Endothelial cell of umbilical vein (primary cell): ENCODE data around the gene MSRB2. TPM values are rescaled to one million over a fixed set of nuclear protein-coding genes. Genes with fewer than 3 reads are reported as not detected.

Experiments
- BruUV-seq: library from RNA; stranded (reverse); fragments of 400-500 nt; replicated peaks from 2 replicates; lab custom pipeline; 2021; lab: Mats Ljungman, UMichigan
- CTCF ChIA-PET: fragments of 300-600, 350-600 bp; sonication (Branson Sonifier 250); formaldehyde crosslinking; loops from one replicate; lab custom pipeline; 2021; ENCODE audit warnings: antibody characterized with exemption, inconsistent platforms; lab: Charles Lee
- POLR2A ChIA-PET: fragments of 300-600, 350-600 bp; sonication (Branson Sonifier 250); formaldehyde crosslinking; loops from one replicate; lab custom pipeline; 2021; ENCODE audit warnings: antibody characterized with exemption, inconsistent platforms; lab: Charles Lee
- DNase-seq: peaks from one replicate; pipeline ENCODE4 v3.0.0-alpha.2; 2011; ENCODE audit warnings: low read depth, low spot score
- FAIRE-seq: peaks from 2 replicates; lab custom pipeline; 2011; peaks lifted over from hg19 to GRCh38; lab: Jason Lieb, UNC
- H2AFZ ChIP-seq: 2 replicates; pipeline ENCODE4 v1.6.0; 2012; ENCODE audit warnings: low read depth, low read length, control low read depth, inconsistent platforms
- H3K27ac ChIP-seq: 2 replicates; pipeline ENCODE4 v1.5.1; 2011; ENCODE audit warnings: low read depth, mild to moderate bottlenecking, control low read depth, low read length, moderate library complexity; ENCODE audit not compliant: insufficient read depth
- H3K27me3 ChIP-seq, 2 experiments: 2 replicates each; pipeline versions ENCODE4 v1.6.0 to v1.6.1; 2011; ENCODE audit warnings: low read length in 2 of 2, mixed read lengths in 1 of 2; ENCODE audit not compliant: control insufficient read depth in 2 of 2, insufficient read depth in 2 of 2
- H3K36me3 ChIP-seq, 2 experiments: 2 replicates in 1 of 2; 3 replicates in 1 of 2; pipeline ENCODE4 v1.5.1; 2011; ENCODE audit warnings: low read length in 2 of 2, mild to moderate bottlenecking in 1 of 2, moderate library complexity in 1 of 2; ENCODE audit not compliant: control insufficient read depth in 2 of 2, insufficient read depth in 2 of 2; ENCODE audit errors: extremely low read depth in 1 of 2
- H3K4me1 ChIP-seq: 3 replicates; pipeline ENCODE4 v1.5.1; 2011; ENCODE audit warnings: mild to moderate bottlenecking, low read length; ENCODE audit not compliant: control insufficient read depth, insufficient read depth; ENCODE audit errors: extremely low read depth
- H3K4me2 ChIP-seq: 2 replicates; pipeline ENCODE4 v1.6.1; 2011; ENCODE audit warnings: low read length, control low read depth, mixed read lengths; ENCODE audit not compliant: insufficient read depth
- H3K4me3 ChIP-seq, 3 experiments: fragments of 200-600 bp in 1 of 3; sonication (generic), shearing (Covaris generic) in 1 of 3; replicated peaks in 1 of 3; 2 replicates each; pipeline ENCODE4 v1.5.1; 2011 to 2016; ENCODE audit warnings: control low read depth in 3 of 3, low read length in 3 of 3, mild to moderate bottlenecking in 2 of 3, inconsistent platforms in 1 of 3, low read depth in 1 of 3, moderate library complexity in 1 of 3; ENCODE audit not compliant: insufficient read depth in 1 of 3
- H3K79me2 ChIP-seq: 2 replicates; pipeline ENCODE4 v1.6.0; 2012; ENCODE audit warnings: low read length, inconsistent platforms; ENCODE audit not compliant: control insufficient read depth, insufficient read depth
- H3K9ac ChIP-seq: replicated peaks from 2 replicates; pipeline ENCODE3; 2011; ENCODE audit warnings: low read length, control low read depth; ENCODE audit not compliant: insufficient read depth; ENCODE audit errors: extremely low read depth
- H3K9me1 ChIP-seq: replicated peaks from 3 replicates; pipeline ENCODE4 v1.6.0; 2011; ENCODE audit warnings: mild to moderate bottlenecking, low read length; ENCODE audit not compliant: control insufficient read depth, insufficient read depth; ENCODE audit errors: extremely low read depth
- H3K9me3 ChIP-seq: replicated peaks from 2 replicates; pipeline ENCODE4 v1.5.1; 2012; ENCODE audit warnings: low read length, inconsistent platforms; ENCODE audit not compliant: control insufficient read depth, insufficient read depth
- H4K20me1 ChIP-seq: replicated peaks from 2 replicates; pipeline ENCODE3; 2011; ENCODE audit warnings: mild to moderate bottlenecking, low read length; ENCODE audit not compliant: control insufficient read depth, insufficient read depth; ENCODE audit errors: extremely low read depth
- CTCF ChIP-seq, 2 donors: IDR thresholded peaks; 1 replicate in 1 of 2; 2 replicates in 1 of 2; pipeline ENCODE4 v1.5.1; 2011; ENCODE audit warnings: low read length in 2 of 2, mild to moderate bottlenecking in 2 of 2, moderate library complexity in 2 of 2, control low read depth in 1 of 2, inconsistent platforms in 1 of 2, low read depth in 1 of 2; ENCODE audit not compliant: insufficient read depth in 1 of 2; ENCODE audit errors: extremely low read depth in 1 of 2
- JUN ChIP-seq: IDR thresholded peaks from 2 replicates; pipeline ENCODE4 v1.6.1; 2011; ENCODE audit warnings: borderline replicate concordance, low read depth; ENCODE audit not compliant: insufficient read length, insufficient read depth
- MAX ChIP-seq: IDR thresholded peaks from 2 replicates; pipeline ENCODE4 v1.6.1; 2011; ENCODE audit not compliant: insufficient read depth, insufficient read length
- MYC ChIP-seq: IDR thresholded peaks from one replicate; pipeline ENCODE4 v1.6.1; 2011; ENCODE audit warnings: mild to moderate bottlenecking, low read depth, low read length
- POLR2AphosphoS5 ChIP-seq: IDR thresholded peaks from 2 replicates; pipeline ENCODE4 v1.6.1; 2012; ENCODE audit warnings: low read depth, mild to moderate bottlenecking, control low read depth, low read length, moderate library complexity; ENCODE audit not compliant: insufficient read depth
- dilution Hi-C: fragments of 300-500 bp; cut with MboI; formaldehyde crosslinking; loops from one replicate; pipeline ENCODE4 v1.15.0; 2019; ENCODE audit warnings: low sequenced_read_pairs; ENCODE audit not compliant: extremely low pct_ligation_motif_present
- intact Hi-C: fragments of 100-400 bp; cut with micrococcal nuclease; formaldehyde crosslinking; loops from one replicate; pipeline ENCODE4 v1.10.0; 2022
- polyA plus RNA-seq, 4 experiments: library from polyadenylated mRNA; depleted of rRNA in 3 of 4; stranded (reverse) in 3 of 4; unstranded in 1 of 4; fragments of >200 nt; gene quantifications; 2 replicates each; pipeline versions ENCODE4 v1.2.1 to v1.2.3, GENCODE V29; 2011 to 2012; ENCODE audit warnings: missing spikeins in 1 of 4
- total RNA-seq: library from RNA; stranded (reverse); gene quantifications from 2 replicates; pipeline ENCODE4 v1.2.3, GENCODE V29; 2021

Gene MSRB2
- total and polyA plus RNA-seq, 2 donors (not counting 3 experiments of a cell fraction or from before 2014, with no cell fraction given): 16.2 to 20.6 TPM

GRCh38 chr10:23148214-23148613 is 52.8 kb downstream of the MSRB2 start:
- intact Hi-C loops: no loop called here
- BruUV-seq: no TSS peak

GRCh38 chr10:23150091-23150490 is 54.7 kb downstream of the MSRB2 start:
- ChIA-PET CTCF (no interaction called here), POLR2A (no interaction called here)
- H3K4me3 ChIP-seq: no peak overlapping the region
- no peak overlapping the region for H3K27ac ChIP-seq
- H3K4me2 ChIP-seq: no peak overlapping the region
- no peak for TF ChIP-seq POLR2AphosphoS5
- TF ChIP-seq MAX: no peak
- no peak for TF ChIP-seq JUN
- no peak for TF ChIP-seq MYC
- H2AFZ ChIP-seq: no peak overlapping the region
- H3K79me2 ChIP-seq: no peaks in the 10 kb centered on the region
- no peaks in the 10 kb centered on the region for H3K4me1 ChIP-seq
- no peaks in the 10 kb centered on the region for H3K9me3 ChIP-seq
- H3K9me1 ChIP-seq: no peaks in the 10 kb centered on the region
- intact Hi-C loops (no loop called here), dilution Hi-C loops (no loop called here)
- no peaks in the 10 kb centered on the region for H3K36me3 ChIP-seq
- no peaks in the 10 kb centered on the region for H4K20me1 ChIP-seq
- FAIRE-seq: no peak
- no peaks in the 10 kb centered on the region for H3K27me3 ChIP-seq
- no TSS peak for BruUV-seq
- no peak for DNase-seq
- no peak overlapping the region for H3K9ac ChIP-seq

More at GRCh38 chr10:23148214-23148613, 52.8 kb downstream of the MSRB2 start:
- no peaks in the 10 kb centered on the region for H3K9me3 ChIP-seq
- CTCF ChIA-PET: no interaction called here
- no peaks in the 10 kb centered on the region for H3K79me2 ChIP-seq
- no peaks in the 10 kb centered on the region for H3K9me1 ChIP-seq
- H3K4me1 ChIP-seq: no peaks in the 10 kb centered on the region
- no peak for DNase-seq
- POLR2A ChIA-PET: no interaction called here
- H3K27me3 ChIP-seq: no peaks in the 10 kb centered on the region
- H3K4me3 ChIP-seq: no peak overlapping the region
- no peak for FAIRE-seq
- TF ChIP-seq CTCF (IDR thresholded peaks at IDR 0.05; ENCODE audit: extremely low read depth in 1 of 2, insufficient read depth in 1 of 2, low read depth in 1 of 2, low read length in 2 of 2): no peak
- H4K20me1 ChIP-seq: no peaks in the 10 kb centered on the region
- no peak overlapping the region for H3K27ac ChIP-seq
- no peak overlapping the region for H3K9ac ChIP-seq
- no peaks in the 10 kb centered on the region for H3K36me3 ChIP-seq
- dilution Hi-C loops: no loop called here
- H3K4me2 ChIP-seq: no peak overlapping the region
- no peak overlapping the region for H2AFZ ChIP-seq
